ENCODE data around the gene ZBTB8A. TPM values are rescaled to one million over a fixed set of nuclear protein-coding genes. Genes with fewer than 3 reads are reported as not detected.

Gene ZBTB8A
- total and polyA plus RNA-seq, 3 donors from 2014 or later: 5.6 to 10.6 (median 6.4) TPM

GRCh38 chr1:32605711-32606424 is 66.6 kb downstream of the ZBTB8A start:
- no peak overlapping the region for H3K27ac ChIP-seq
- no peaks in the 10 kb centered on the region for H3K9me3 ChIP-seq
- no peak for TF ChIP-seq POLR2A (IDR thresholded peaks at IDR 0.05)
- TF ChIP-seq, protein P1, sequence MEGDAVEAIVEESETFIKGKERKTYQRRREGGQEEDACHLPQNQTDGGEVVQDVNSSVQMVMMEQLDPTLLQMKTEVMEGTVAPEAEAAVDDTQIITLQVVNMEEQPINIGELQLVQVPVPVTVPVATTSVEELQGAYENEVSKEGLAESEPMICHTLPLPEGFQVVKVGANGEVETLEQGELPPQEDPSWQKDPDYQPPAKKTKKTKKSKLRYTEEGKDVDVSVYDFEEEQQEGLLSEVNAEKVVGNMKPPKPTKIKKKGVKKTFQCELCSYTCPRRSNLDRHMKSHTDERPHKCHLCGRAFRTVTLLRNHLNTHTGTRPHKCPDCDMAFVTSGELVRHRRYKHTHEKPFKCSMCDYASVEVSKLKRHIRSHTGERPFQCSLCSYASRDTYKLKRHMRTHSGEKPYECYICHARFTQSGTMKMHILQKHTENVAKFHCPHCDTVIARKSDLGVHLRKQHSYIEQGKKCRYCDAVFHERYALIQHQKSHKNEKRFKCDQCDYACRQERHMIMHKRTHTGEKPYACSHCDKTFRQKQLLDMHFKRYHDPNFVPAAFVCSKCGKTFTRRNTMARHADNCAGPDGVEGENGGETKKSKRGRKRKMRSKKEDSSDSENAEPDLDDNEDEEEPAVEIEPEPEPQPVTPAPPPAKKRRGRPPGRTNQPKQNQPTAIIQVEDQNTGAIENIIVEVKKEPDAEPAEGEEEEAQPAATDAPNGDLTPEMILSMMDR (IDR thresholded peaks at IDR 0.05): no peak
- no peak for DNase-seq
- 92 to 97% methylated on average over 3 to 17 of the region's 17 CpGs for WGBS, 2 donors
- no peaks in the 10 kb centered on the region for H3K27me3 ChIP-seq
- H3K4me3 ChIP-seq: no peak overlapping the region
- no peaks in the 10 kb centered on the region for H3K36me3 ChIP-seq (ENCODE audit: low read depth, missing control alignments)
- intact Hi-C loops (cut with DNase I; ENCODE audit: low total_unique reads): no loop called here
- H3K4me1 ChIP-seq: no peaks in the 10 kb centered on the region

DNA sequence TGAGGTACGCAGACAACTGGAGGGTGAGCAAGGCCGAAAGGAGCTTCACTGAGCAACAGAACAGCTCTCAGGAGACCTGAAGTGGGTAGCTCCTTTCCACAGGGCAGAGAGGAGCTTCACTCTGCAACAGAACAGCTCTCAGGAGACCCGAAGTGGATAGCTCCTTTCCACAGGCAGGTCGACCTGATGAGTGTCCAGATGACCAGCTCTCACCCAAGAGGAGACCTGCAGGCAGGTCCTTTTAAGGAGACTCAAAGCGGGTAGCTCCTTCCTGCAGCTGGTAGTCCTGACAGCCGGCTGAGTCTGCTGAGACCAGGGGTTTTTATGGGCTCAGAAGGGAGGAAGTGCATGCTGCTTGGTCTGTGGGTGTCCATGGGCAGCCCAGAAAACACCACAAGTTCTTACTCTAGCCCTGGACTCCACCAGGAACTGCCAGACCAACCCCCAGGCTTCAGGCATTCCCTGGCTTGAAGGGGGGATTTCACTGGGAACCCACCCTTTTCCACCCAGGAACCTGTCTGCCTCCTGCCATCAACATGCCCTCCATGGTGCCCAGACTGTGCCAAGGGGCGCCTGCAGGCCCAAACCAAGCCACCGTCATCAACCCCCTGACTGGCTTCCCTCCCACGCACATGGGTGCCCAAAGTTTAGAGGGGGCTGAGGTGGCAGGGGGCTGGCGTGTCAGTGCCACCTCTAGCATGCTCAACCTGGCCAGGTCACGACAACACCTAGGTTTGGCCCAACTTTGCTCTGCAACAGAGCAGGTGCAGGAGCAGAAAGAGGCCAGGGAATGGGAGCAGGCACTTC is 67.5 kb downstream of the ZBTB8A start:
- no peak overlapping the region for H3K4me3 ChIP-seq
- H3K36me3 ChIP-seq (ENCODE audit: low read depth, missing control alignments): no peaks in the 10 kb centered on the region
- H3K9me3 ChIP-seq: no peaks in the 10 kb centered on the region
- no peak for DNase-seq
- no peaks in the 10 kb centered on the region for H3K27me3 ChIP-seq
- intact Hi-C loops (cut with DNase I; ENCODE audit: low total_unique reads): no loop called here
- TF ChIP-seq, protein P1 (IDR thresholded peaks at IDR 0.05): no peak
- no peak overlapping the region for H3K27ac ChIP-seq
- WGBS, 2 donors: 93 to 96% methylated on average over 4 to 11 of the region's 11 CpGs
- no peaks in the 10 kb centered on the region for H3K4me1 ChIP-seq

- Histone ChIP-seq H3K36me3 (ENCODE audit: low read depth, missing control alignments) (no peaks in the 10 kb centered on the region), H3K27ac (no peak overlapping the region), H3K9me3 (no peaks in the 10 kb centered on the region), H3K27me3 (no peaks in the 10 kb centered on the region), H3K4me3 (no peak overlapping the region), H3K4me1 (no peaks in the 10 kb centered on the region)
- DNase-seq: no peak
- intact Hi-C loops (cut with DNase I; ENCODE audit: low total_unique reads): no loop called here
- TF ChIP-seq, protein P1 (IDR thresholded peaks at IDR 0.05): no peak
- no peak for TF ChIP-seq POLR2A (IDR thresholded peaks at IDR 0.05)
- WGBS, 2 donors: 71% methylated on average over 4 of the region's 4 CpGs
Observed at GRCh38 chr1:32609180-32609579, 70.0 kb downstream of the ZBTB8A start.

GRCh38 chr1:32611859-32612188 is 72.6 kb downstream of the ZBTB8A start:
- no peaks in the 10 kb centered on the region for H3K4me1 ChIP-seq

More at GRCh38 chr1:32611859-32612188, 72.6 kb downstream of the ZBTB8A start:
- Histone ChIP-seq H3K9me3 (no peaks in the 10 kb centered on the region), H3K27ac (no peak overlapping the region), H3K27me3 (no peaks in the 10 kb centered on the region), H3K4me3 (peak overlapping the region; percentile 36 to 60), H3K36me3 (ENCODE audit: low read depth, missing control alignments) (no peaks in the 10 kb centered on the region)
- intact Hi-C loops (cut with DNase I; ENCODE audit: low total_unique reads): no loop called here
- 6 to 10% methylated on average over 12 of the region's 12 CpGs for WGBS, 2 donors
- no peak for TF ChIP-seq POLR2A (IDR thresholded peaks at IDR 0.05)
- TF ChIP-seq, protein P1 (IDR thresholded peaks at IDR 0.05): no peak
- DNase-seq: no peak
